Common myeloid progenitor, CD34-positive (primary cell): ENCODE results near the gene LIN28B.

Experiments used
- CTCF ChIA-PET: fragments of 350-600 bp; sonication (Branson Sonifier 250); formaldehyde crosslinking; loops from one replicate; lab custom pipeline; 2021; ENCODE audit warnings: antibody characterized with exemption; lab: Charles Lee
- POLR2A ChIA-PET: fragments of 350-600 bp; sonication (Branson Sonifier 250); formaldehyde crosslinking; loops from one replicate; lab custom pipeline; 2021; ENCODE audit warnings: antibody characterized with exemption; lab: Charles Lee
- DNase-seq, 3 donors: peaks; one replicate each; pipeline versions ENCODE4 v3.0.0 to v3.0.0-alpha.2; 2013
- H3K27ac ChIP-seq, 2 experiments: 1 replicate in 1 of 2; 2 replicates in 1 of 2; pipeline ENCODE4 v1.7.0; 2013; ENCODE audit warnings: inconsistent platforms in 2 of 2, low read length in 2 of 2, mild to moderate bottlenecking in 2 of 2, low read depth in 1 of 2, moderate library complexity in 1 of 2; ENCODE audit not compliant: severe bottlenecking in 2 of 2, insufficient read depth in 1 of 2, poor library complexity in 1 of 2
- H3K27me3 ChIP-seq, 5 experiments: replicated peaks in 2 of 5; 1 replicate in 3 of 5; 2 replicates in 2 of 5; pipeline versions ENCODE4 v1.6.1 to v1.7.0; 2013; ENCODE audit warnings: low read length in 4 of 5, mild to moderate bottlenecking in 2 of 5, moderate library complexity in 2 of 5, inconsistent platforms in 1 of 5; ENCODE audit not compliant: insufficient read depth in 5 of 5, control insufficient read depth in 4 of 5
- H3K36me3 ChIP-seq, 4 experiments: 1 replicate in 2 of 4; 2 replicates in 2 of 4; pipeline versions ENCODE4 v1.6.1 to v1.7.0; 2013; ENCODE audit warnings: low read length in 3 of 4, control low read depth in 1 of 4, mild to moderate bottlenecking in 1 of 4; ENCODE audit not compliant: control insufficient read depth in 4 of 4, insufficient read depth in 4 of 4
- H3K4me1 ChIP-seq, 4 experiments: 1 replicate in 3 of 4; 2 replicates in 1 of 4; pipeline versions ENCODE4 v1.6.1 to v1.7.1; 2013; ENCODE audit warnings: low read length in 3 of 4, mild to moderate bottlenecking in 3 of 4, control low read depth in 1 of 4, inconsistent platforms in 1 of 4, moderate library complexity in 1 of 4; ENCODE audit not compliant: control insufficient read depth in 4 of 4, insufficient read depth in 4 of 4; ENCODE audit errors: control extremely low read depth in 1 of 4
- H3K4me3 ChIP-seq, 7 experiments: 1 replicate in 4 of 7; 2 replicates in 3 of 7; pipeline versions ENCODE4 v1.5.1 to v1.7.0; 2013; ENCODE audit warnings: mild to moderate bottlenecking in 7 of 7, low read length in 6 of 7, moderate library complexity in 6 of 7, inconsistent platforms in 2 of 7, low read depth in 2 of 7, control low read depth in 1 of 7; ENCODE audit not compliant: insufficient read depth in 4 of 7, control insufficient read depth in 1 of 7; ENCODE audit errors: extremely low read depth in 1 of 7
- H3K9me3 ChIP-seq, 5 experiments: 1 replicate in 4 of 5; 2 replicates in 1 of 5; pipeline versions ENCODE4 v1.6.1 to v1.7.1; 2013; ENCODE audit warnings: low read length in 4 of 5, mild to moderate bottlenecking in 2 of 5, inconsistent platforms in 1 of 5, low read depth in 1 of 5, moderate library complexity in 1 of 5; ENCODE audit not compliant: control insufficient read depth in 4 of 5, insufficient read depth in 2 of 5; ENCODE audit errors: control extremely low read depth in 1 of 5
- WGBS: methylation state at CpG from one replicate; pipeline ENCODE4 v1.1.5; 2013; ENCODE audit not compliant: insufficient coverage; 5-methylcytosine and 5-hydroxymethylcytosine counted together

The LIN28B gene

DNA sequence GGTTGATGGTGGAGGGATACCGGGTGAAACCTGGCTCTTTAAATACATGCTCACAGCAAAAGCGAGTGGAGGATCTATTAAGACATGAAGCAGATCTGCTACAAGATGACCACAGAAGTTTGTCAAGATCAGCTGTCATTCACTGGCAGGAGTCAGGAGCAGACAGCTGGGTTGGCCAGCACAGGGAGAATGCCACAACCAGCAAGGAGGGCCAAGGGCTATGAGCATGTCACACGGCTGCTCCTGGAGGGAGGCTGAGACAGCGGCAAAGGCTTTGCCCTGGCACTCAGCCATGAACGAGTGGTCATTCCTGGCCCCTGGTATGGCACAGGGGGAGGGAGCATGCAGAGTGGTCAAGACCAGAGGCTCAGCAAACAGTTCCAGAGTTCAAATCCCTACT, 145.3 kb downstream of the LIN28B start:
- Histone ChIP-seq H3K4me3 (no peak overlapping the region), H3K27me3 (peaks cover 0 to 2% (median 0%) of the 10 kb centered on the region in 5 experiments), H3K9me3 (no peaks in the 10 kb centered on the region), H3K36me3 (no peaks in the 10 kb centered on the region), H3K27ac (no peak overlapping the region), H3K4me1 (no peaks in the 10 kb centered on the region)
- DNase-seq, result no peak
- POLR2A ChIA-PET, result no interaction called here
- CTCF ChIA-PET, result no interaction called here
- WGBS, result 100% methylated on average over 5 of the region's 5 CpGs

GRCh38 chr6:105105094-105105493, 148.2 kb downstream of the LIN28B start:
- DNase-seq, result no peak
- no peaks in the 10 kb centered on the region for H3K36me3 ChIP-seq
- no peaks in the 10 kb centered on the region for H3K4me1 ChIP-seq
- H3K4me3 ChIP-seq, result no peak overlapping the region
- H3K27me3 ChIP-seq, result peaks cover 0 to 2% (median 0%) of the 10 kb centered on the region in 5 experiments
- no peaks in the 10 kb centered on the region for H3K9me3 ChIP-seq
- WGBS, result 100% methylated on average over 3 of the region's 3 CpGs
- ChIA-PET POLR2A (no interaction called here), CTCF (interaction anchor here (1.3 kb wide), 1 partner anchor 11 kb away, joined by 4 read pairs; no protein-coding TSS in a partner anchor)
- H3K27ac ChIP-seq, result no peak overlapping the region

DNA sequence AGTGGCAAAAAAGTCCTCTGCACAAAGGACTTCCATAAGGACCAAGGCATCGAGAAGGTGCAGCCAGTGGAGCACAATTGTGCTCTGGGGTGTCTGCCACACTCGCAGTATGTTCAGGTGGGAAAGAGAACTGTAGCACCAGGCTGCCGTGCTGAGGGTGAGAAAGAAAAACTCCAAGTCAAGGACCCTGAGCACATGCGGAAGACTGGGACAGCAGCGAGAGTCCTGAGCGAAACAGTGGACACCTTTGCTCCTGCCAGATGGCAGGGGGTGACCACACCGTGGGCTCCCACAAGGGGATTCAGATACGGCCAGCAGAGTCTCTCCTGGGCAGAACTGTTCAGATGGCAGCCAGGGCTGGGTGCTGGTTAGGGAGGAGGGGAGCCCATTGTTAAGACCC, 149.4 kb downstream of the LIN28B start:
- no peak for DNase-seq
- Histone ChIP-seq H3K27ac (no peak overlapping the region), H3K36me3 (no peaks in the 10 kb centered on the region), H3K4me1 (no peaks in the 10 kb centered on the region), H3K9me3 (no peaks in the 10 kb centered on the region), H3K4me3 (no peak overlapping the region), H3K27me3 (peaks cover 0 to 2% (median 0%) of the 10 kb centered on the region in 5 experiments)
- CTCF ChIA-PET, result interaction anchor here (1.3 kb wide), 1 partner anchor 9 kb away, joined by 4 read pairs; no protein-coding TSS in a partner anchor
- 98% methylated on average over 8 of the region's 8 CpGs for WGBS
- POLR2A ChIA-PET, result no interaction called here

GRCh38 chr6:105107207-105107606, 150.3 kb downstream of the LIN28B start:
- Histone ChIP-seq H3K4me3 (no peak overlapping the region), H3K9me3 (no peaks in the 10 kb centered on the region), H3K27ac (no peak overlapping the region), H3K27me3 (peaks cover 0 to 2% (median 0%) of the 10 kb centered on the region in 5 experiments), H3K36me3 (no peaks in the 10 kb centered on the region), H3K4me1 (no peaks in the 10 kb centered on the region)
- CTCF ChIA-PET, result no interaction called here
- no CpG with 5 or more reads among the region's 1 CpG for WGBS
- POLR2A ChIA-PET, result no interaction called here
- DNase-seq, result no peak

DNA sequence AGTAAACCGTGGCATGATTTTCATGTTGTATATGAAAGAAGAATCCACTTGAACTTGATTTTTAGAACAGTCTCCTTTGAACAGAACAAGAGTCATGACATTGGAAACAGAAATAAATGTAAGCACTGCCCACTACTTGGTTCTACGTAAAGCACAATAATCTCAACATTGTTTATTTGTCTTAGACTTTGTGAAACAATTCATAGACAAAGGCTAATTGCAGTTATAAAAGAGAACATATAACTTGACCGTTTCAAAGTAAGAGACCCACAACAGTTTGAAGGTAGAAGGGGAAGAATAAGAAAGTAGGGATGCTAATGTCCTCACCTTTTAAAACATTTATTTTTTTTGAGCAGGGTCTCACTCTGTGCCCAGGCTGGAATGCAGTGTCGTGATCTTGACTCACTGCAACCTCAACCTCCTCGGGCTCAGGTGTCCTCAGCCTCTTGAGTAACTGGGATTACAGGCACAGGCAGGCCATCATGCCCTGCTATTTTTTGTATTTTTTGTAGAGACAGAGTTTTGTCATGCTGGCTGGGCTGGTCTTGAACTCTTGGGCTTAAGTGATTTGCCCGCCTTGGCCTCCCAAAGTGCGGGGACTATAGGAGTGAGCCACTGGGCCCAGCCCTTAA, 151.8 kb downstream of the LIN28B start:
- ChIA-PET POLR2A (no interaction called here), CTCF (interaction anchor here (1.0 kb wide), 1 partner anchor 27 kb away, joined by 3 read pairs; no protein-coding TSS in a partner anchor)
- peak overlapping the region in 1 of 7 experiments; percentile 5 for H3K4me3 ChIP-seq

DNA sequence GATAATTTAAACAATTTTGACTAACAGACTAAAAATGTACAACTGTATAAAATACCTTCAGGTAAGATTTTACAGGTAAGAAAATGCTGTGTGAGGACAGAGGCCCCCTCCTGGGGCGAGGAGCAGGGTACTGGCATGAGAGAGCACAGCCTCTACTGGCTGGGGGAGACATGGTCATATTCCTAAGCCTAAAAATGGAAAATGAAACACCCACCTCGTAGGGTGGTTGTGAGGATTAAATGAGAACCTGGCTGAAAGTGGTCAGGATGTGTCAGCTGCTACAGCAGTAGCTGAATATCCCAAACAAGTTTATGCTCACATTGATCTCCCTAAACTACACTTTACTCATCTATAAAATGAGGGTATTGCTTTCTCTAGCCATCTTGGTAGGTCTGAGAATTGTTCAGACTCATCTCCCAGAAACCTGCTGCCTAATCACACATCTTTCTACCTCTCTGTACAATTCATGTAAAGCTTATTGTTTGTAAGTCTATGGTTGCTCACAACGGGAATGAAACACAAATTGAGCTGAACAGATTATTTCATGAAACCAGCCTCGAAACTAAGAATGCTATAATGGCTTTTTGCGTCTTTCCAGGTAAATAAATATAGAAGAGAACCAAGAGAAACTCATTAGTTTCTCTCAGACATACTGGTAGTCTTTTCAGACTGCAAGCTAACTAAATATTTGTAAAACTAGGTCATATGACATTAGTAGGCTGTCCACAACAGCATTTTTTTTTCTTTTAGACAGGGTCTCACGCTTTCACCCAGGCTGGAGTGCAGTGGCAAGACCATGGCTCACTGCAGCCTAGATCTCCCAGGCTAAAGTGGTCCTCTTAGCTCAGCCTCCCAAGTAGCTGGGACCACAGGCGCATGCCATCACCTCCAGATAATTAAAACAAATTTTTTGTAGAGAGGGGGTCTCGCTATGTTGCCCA, 153.3 kb downstream of the LIN28B start:
- H3K4me3 ChIP-seq, result no peak overlapping the region
- H3K9me3 ChIP-seq, result no peaks in the 10 kb centered on the region
- no peak for DNase-seq
- H3K27ac ChIP-seq, result no peak overlapping the region
- H3K36me3 ChIP-seq, result no peaks in the 10 kb centered on the region
- H3K27me3 ChIP-seq, result peaks cover 0 to 2% (median 0%) of the 10 kb centered on the region in 5 experiments
- ChIA-PET POLR2A (no interaction called here), CTCF (interaction anchor here (0.6 to 1.8 kb wide), 2 partner anchors 22 to 320 kb away, joined by 4 to 5 read pairs; no protein-coding TSS in a partner anchor)
- WGBS, result 97% methylated on average over 5 of the region's 8 CpGs
- H3K4me1 ChIP-seq, result no peaks in the 10 kb centered on the region

More for the DNA sequence above, 151.8 kb downstream of the LIN28B start:
- Histone ChIP-seq H3K4me1 (no peaks in the 10 kb centered on the region), H3K27me3 (peaks cover 0 to 2% (median 0%) of the 10 kb centered on the region in 5 experiments), H3K36me3 (no peaks in the 10 kb centered on the region), H3K27ac (no peak overlapping the region), H3K9me3 (no peaks in the 10 kb centered on the region)
- no peak for DNase-seq
- 74% methylated on average over 3 of the region's 7 CpGs for WGBS
